Measurements from ENCODE around the gene HHAT. TPM values are rescaled to one million over a fixed set of nuclear protein-coding genes. Genes with fewer than 3 reads are reported as not detected.

HHAT gene
- total RNA-seq, 4 donors from 2014 or later: 3.4 to 5.2 (median 4.0) TPM

DNA sequence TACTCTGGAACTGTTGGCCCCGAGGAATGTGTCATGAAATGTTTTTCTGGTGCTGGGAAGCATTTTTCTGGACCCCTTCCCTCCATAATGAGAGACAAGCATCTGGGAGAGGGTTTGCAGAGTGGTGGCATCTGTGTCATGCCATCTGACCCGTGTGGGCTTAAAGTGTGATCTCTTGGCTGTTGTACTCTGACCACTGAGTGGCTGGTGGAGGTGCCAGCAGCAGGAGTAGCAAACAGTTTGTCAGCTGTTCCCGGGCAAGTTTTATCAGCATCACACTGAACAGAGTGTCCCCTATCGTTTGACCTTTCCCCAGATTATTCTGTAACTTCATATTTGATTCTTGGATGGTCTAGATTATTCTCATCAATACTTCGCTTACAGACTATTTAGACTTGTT, 150.1 kb downstream of the HHAT start:
- intact Hi-C loops (cut with DNase I): no loop called here
- no peak for TF ChIP-seq POLR2A (IDR thresholded peaks at IDR 0.05)
- TF ChIP-seq, protein P1, sequence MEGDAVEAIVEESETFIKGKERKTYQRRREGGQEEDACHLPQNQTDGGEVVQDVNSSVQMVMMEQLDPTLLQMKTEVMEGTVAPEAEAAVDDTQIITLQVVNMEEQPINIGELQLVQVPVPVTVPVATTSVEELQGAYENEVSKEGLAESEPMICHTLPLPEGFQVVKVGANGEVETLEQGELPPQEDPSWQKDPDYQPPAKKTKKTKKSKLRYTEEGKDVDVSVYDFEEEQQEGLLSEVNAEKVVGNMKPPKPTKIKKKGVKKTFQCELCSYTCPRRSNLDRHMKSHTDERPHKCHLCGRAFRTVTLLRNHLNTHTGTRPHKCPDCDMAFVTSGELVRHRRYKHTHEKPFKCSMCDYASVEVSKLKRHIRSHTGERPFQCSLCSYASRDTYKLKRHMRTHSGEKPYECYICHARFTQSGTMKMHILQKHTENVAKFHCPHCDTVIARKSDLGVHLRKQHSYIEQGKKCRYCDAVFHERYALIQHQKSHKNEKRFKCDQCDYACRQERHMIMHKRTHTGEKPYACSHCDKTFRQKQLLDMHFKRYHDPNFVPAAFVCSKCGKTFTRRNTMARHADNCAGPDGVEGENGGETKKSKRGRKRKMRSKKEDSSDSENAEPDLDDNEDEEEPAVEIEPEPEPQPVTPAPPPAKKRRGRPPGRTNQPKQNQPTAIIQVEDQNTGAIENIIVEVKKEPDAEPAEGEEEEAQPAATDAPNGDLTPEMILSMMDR (IDR thresholded peaks at IDR 0.05): no peak
- H3K4me3 ChIP-seq: no peak overlapping the region
- no peaks in the 10 kb centered on the region for H3K27me3 ChIP-seq
- DNase-seq: no peak
- H3K4me1 ChIP-seq: peaks cover 0 to 7% (median 0%) of the 10 kb centered on the region in 3 donors
- 83 to 91% methylated on average over 4 to 5 of the region's 5 CpGs for WGBS, 2 donors
- no peaks in the 10 kb centered on the region for H3K36me3 ChIP-seq
- H3K27ac ChIP-seq: no peak overlapping the region
- H3K9me3 ChIP-seq: no peaks in the 10 kb centered on the region

DNA sequence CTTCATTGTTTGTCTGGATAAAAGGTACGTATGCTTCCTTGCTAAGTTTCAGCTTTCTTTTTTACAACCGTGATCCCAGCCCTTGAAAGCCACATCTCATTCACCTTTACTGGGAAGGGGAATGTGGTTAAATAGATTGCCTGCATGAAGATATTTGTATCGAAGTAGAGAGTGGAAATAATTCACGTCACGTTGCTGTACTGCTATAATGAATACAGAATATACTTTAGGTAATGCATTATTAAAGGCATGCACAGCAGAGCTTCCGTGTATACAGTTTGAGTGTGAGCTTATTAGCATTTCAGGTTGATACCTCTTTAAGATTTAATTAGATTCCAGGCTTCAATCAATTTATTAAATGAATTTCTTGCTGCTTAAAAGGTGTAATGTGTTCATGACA, 153.8 kb downstream of the HHAT start:
- 79 to 82% methylated on average over 6 of the region's 6 CpGs for WGBS, 2 donors
- H3K27me3 ChIP-seq: no peaks in the 10 kb centered on the region
- H3K36me3 ChIP-seq: no peaks in the 10 kb centered on the region
- H3K4me1 ChIP-seq: peaks cover 0 to 13% (median 0%) of the 10 kb centered on the region in 3 donors
- intact Hi-C loops (cut with DNase I): no loop called here
- no peak overlapping the region for H3K27ac ChIP-seq
- no peak overlapping the region for H3K4me3 ChIP-seq
- DNase-seq: no peak
- no peaks in the 10 kb centered on the region for H3K9me3 ChIP-seq
- TF ChIP-seq, protein P1 (IDR thresholded peaks at IDR 0.05): no peak
- no peak for TF ChIP-seq POLR2A (IDR thresholded peaks at IDR 0.05)

DNA sequence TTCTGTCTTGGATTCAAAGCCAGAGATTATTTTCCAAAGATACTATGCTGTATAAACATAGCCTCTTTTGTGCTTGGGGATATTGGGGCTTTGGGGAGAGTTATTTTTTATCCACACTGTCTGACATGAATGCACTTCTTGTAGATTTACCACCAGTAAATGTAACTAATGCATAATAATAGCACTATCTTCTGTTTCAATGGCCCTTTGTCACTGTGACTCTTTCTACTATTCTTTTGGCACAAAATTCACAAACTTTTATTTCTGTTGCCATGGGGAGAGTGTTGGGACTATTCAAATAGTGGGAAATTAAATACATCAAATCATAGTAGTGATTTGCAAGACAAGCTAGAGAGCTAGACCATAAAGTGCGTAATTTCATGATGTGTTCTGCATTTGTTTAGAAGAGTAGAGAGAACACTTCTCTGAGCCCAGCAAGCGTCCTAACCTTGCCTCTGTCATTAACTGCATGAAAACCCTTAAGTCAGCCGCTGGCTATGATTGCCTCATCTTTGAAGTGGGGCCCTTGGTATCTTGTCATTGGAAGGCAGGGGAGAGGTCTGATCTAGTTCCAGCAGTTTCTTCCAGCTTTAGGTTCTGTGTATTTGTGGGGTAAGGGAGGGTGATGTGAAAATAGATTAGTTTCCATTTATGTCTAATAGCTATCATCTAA, 154.4 kb downstream of the HHAT start:
- H3K27ac ChIP-seq: no peak overlapping the region
- peaks cover 0 to 13% (median 0%) of the 10 kb centered on the region in 3 donors for H3K4me1 ChIP-seq
- no peaks in the 10 kb centered on the region for H3K36me3 ChIP-seq
- TF ChIP-seq, protein P1 (IDR thresholded peaks at IDR 0.05): no peak
- no peak for TF ChIP-seq POLR2A (IDR thresholded peaks at IDR 0.05)
- no peaks in the 10 kb centered on the region for H3K9me3 ChIP-seq
- H3K27me3 ChIP-seq: no peaks in the 10 kb centered on the region
- WGBS, 2 donors: 79 to 81% methylated on average over 3 of the region's 3 CpGs
- intact Hi-C loops (cut with DNase I): no loop called here
- no peak for DNase-seq
- no peak overlapping the region for H3K4me3 ChIP-seq

DNA sequence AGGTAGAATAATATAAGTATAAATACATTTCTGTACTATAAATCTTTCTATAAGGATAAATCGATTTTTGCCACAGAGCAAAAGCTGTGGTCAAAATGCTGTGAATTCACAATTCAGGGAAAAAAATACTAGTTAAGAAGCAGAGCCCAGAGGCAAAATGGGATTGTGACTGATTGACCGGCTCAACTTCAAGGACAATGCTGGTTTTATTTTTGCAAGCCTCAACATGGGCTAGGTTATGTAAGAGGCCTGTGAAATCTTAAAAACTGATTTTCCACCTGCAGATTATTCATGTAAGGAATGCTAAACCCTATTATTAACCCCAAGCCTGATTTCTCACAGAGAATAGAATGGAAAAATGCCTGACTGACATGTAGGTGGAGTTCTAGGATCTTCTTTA, 155.1 kb downstream of the HHAT start:
- H3K27ac ChIP-seq: no peak overlapping the region
- intact Hi-C loops (cut with DNase I): no loop called here
- TF ChIP-seq, protein P1 (IDR thresholded peaks at IDR 0.05): no peak
- TF ChIP-seq POLR2A (IDR thresholded peaks at IDR 0.05): no peak
- H3K36me3 ChIP-seq: no peaks in the 10 kb centered on the region
- H3K9me3 ChIP-seq: no peaks in the 10 kb centered on the region
- H3K4me3 ChIP-seq: no peak overlapping the region
- 35 to 50% methylated on average over 2 of the region's 2 CpGs for WGBS, 2 donors
- DNase-seq: no peak
- no peaks in the 10 kb centered on the region for H3K27me3 ChIP-seq
- peaks cover 0 to 13% (median 0%) of the 10 kb centered on the region in 3 donors for H3K4me1 ChIP-seq

DNA sequence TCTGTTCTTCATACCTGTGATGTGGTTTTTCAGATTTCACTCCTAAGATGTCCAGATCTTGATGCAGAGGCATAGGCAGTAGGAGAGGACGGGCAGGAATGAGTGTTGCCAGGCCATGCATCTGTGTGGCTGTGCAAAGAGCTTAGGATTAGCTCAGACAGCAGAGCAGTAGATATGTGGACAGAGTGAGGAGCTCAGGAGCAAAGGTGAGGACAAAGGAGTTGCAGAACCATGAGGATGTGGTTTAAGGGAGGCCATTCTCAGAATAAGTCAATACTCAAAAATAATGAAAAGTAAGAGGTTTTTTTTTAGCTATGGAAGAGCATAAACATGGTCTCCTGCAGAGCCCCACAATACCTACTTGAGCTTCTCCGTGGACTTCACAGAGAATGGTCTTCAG, 158.3 kb downstream of the HHAT start:
- WGBS, 2 donors: 80 to 95% methylated on average over 2 of the region's 2 CpGs

More for the DNA sequence above, 158.3 kb downstream of the HHAT start:
- H3K9me3 ChIP-seq: no peaks in the 10 kb centered on the region
- H3K27me3 ChIP-seq: no peaks in the 10 kb centered on the region
- H3K4me3 ChIP-seq: no peak overlapping the region
- no peak for DNase-seq
- TF ChIP-seq, protein P1 (IDR thresholded peaks at IDR 0.05): no peak
- no peak for TF ChIP-seq POLR2A (IDR thresholded peaks at IDR 0.05)
- H3K36me3 ChIP-seq: no peaks in the 10 kb centered on the region
- H3K27ac ChIP-seq: no peak overlapping the region
- intact Hi-C loops (cut with DNase I): no loop called here
- peaks cover 0 to 13% (median 0%) of the 10 kb centered on the region in 3 donors for H3K4me1 ChIP-seq

Measured in esophagus squamous epithelium (tissue), 5 donors.